Peyer's patch (tissue), 4 donors: ENCODE data around the gene DAAM2. TPM values are rescaled to one million over a fixed set of nuclear protein-coding genes. Genes with fewer than 3 reads are reported as not detected.

Experiments
- DNase-seq, 3 donors: peaks; one replicate each; pipeline ENCODE4 v3.0.0-alpha.2; 2017 to 2019
- H3K27ac ChIP-seq, 4 donors: fragments of 200-600 bp; sonication (generic); one replicate each; pipeline ENCODE4 v1.5.1; 2016 to 2019
- H3K27me3 ChIP-seq, 2 donors: fragments of 200-600 bp; sonication (generic); one replicate each; pipeline ENCODE4 v1.5.1; 2019
- H3K36me3 ChIP-seq, 3 donors: fragments of 200-600 bp; sonication (generic); one replicate each; pipeline ENCODE4 v1.5.1; 2016 to 2019
- H3K4me1 ChIP-seq, 4 donors: fragments of 200-600 bp; sonication (generic); one replicate each; pipeline ENCODE4 v1.5.1; 2016 to 2019
- H3K4me3 ChIP-seq, 4 donors: fragments of 200-600 bp; sonication (generic); 1 replicate in 3 of 4; 2 replicates in 1 of 4; pipeline ENCODE4 v1.5.1; 2016 to 2019; ENCODE audit warnings: mild to moderate bottlenecking in 1 of 4
- H3K9me3 ChIP-seq, 4 donors: fragments of 200-600 bp; sonication (generic); one replicate each; pipeline ENCODE4 v1.5.1; 2016 to 2019; ENCODE audit warnings: mild to moderate bottlenecking in 1 of 4
- POLR2A ChIP-seq, 2 donors: fragments of 450-650 bp; IDR thresholded peaks; one replicate each; pipeline ENCODE4 v1.5.1; 2017; ENCODE audit warnings: antibody characterized with exemption in 2 of 2, mild to moderate bottlenecking in 2 of 2, moderate library complexity in 2 of 2
- total RNA-seq, 4 donors: library from RNA; depleted of rRNA; stranded (reverse); fragments of >200 nt; gene quantifications; one replicate each; pipeline ENCODE4 v1.1.0, GENCODE V29; 2016
- TF ChIP-seq, protein P1 (sequence below), 6 experiments: fragments of 450-650 bp in 4 of 6; fragments of 200-600 bp in 2 of 6; sonication (generic) in 1 of 6; IDR thresholded peaks; one replicate each; pipeline ENCODE4 v1.5.1; 2017 to 2019; ENCODE audit warnings: antibody characterized with exemption in 6 of 6, mild to moderate bottlenecking in 3 of 6, moderate library complexity in 1 of 6

The DAAM2 gene
- 100 to 1,000 TPM in 1 of 4 donors, 10 to 100 TPM in 2, 1 to 10 TPM in 1; 8.8 to 178 (median 22.5) TPM for total RNA-seq

DNA sequence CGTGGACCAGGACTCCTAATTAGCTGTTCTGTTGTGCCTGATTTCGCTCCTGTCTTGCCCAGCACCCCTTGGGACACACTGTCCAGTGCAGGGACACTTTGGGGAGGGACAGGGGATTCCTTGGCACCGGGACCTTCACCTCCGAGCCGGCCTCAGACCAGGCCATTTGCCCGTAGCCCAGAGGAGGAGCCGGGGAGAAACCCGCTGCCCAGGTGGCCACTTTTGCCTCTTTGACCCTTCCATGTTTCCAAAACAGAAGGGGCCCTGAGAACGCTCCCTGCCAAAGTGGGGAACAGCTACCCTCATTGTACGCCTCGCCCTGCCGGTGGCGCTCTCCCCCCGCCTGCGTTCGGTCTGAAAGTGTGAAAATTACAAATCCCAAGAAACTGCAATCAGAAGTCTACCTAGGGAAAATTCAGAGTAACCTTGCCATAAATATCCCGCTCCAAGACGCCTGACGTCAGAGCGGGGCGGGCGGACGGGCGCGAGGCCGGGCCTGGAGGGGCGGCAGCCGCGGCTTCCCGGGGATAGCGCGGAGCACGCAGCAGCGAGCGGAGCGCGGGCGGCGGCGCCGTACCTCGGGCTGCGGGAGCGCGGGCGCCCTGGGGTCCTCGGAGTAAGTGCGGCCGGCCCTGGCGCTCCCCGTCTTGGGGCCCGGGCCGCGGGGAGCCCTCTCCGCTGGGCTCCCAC, at the start of gene DAAM2:
DAAM2 (plus strand) TSS at position 527 of the 690 bp plus-strand sequence. CDS start 63,927 bp downstream, outside the sequence.
- Histone ChIP-seq H3K36me3 (no peaks in the 10 kb centered on the region), H3K4me3 (peak within 1 kb of the TSS; percentile 35 to 58 (median 48)), H3K27me3 (no peaks in the 10 kb centered on the region), H3K9me3 (no peaks in the 10 kb centered on the region), H3K27ac (peak within 1 kb of the TSS; percentile 64 to 87 (median 74)), H3K4me1 (peaks cover 0 to 7% (median 0%) of the 10 kb centered on the region in 4 donors)
- TF ChIP-seq POLR2A (IDR thresholded peaks at IDR 0.05) = no peak
- TF ChIP-seq, protein P1, sequence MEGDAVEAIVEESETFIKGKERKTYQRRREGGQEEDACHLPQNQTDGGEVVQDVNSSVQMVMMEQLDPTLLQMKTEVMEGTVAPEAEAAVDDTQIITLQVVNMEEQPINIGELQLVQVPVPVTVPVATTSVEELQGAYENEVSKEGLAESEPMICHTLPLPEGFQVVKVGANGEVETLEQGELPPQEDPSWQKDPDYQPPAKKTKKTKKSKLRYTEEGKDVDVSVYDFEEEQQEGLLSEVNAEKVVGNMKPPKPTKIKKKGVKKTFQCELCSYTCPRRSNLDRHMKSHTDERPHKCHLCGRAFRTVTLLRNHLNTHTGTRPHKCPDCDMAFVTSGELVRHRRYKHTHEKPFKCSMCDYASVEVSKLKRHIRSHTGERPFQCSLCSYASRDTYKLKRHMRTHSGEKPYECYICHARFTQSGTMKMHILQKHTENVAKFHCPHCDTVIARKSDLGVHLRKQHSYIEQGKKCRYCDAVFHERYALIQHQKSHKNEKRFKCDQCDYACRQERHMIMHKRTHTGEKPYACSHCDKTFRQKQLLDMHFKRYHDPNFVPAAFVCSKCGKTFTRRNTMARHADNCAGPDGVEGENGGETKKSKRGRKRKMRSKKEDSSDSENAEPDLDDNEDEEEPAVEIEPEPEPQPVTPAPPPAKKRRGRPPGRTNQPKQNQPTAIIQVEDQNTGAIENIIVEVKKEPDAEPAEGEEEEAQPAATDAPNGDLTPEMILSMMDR (IDR thresholded peaks at IDR 0.05) = no peak
- DNase-seq = peak in 2 of 3 donors; percentile 55 to 58

DNA sequence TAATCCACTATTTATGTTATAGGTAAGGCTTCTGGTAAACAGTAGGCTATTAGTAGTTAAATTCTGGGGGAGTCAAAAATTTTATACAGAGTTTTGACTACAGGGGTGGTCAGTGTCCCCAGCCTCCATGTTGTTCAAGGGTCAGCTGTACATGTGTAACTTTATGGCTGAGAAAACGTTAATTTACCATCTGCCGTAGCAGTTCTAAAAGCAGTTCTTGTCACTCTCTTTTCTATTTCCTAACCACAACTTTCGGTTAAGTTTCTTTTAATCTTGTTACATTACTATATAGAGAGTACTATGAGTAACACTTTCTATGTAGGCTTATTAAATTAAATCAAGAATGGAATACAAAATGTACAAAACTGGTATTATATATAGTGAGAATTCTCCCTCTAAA, 45.4 kb upstream of the DAAM2 start:
- Histone ChIP-seq H3K9me3 (no peaks in the 10 kb centered on the region), H3K36me3 (no peaks in the 10 kb centered on the region), H3K4me1 (no peaks in the 10 kb centered on the region), H3K27me3 (no peaks in the 10 kb centered on the region), H3K4me3 (no peak overlapping the region), H3K27ac (no peak overlapping the region)
- no peak for DNase-seq
- TF ChIP-seq, protein P1 (IDR thresholded peaks at IDR 0.05) = no peak
- no peak for TF ChIP-seq POLR2A (IDR thresholded peaks at IDR 0.05)

DNA sequence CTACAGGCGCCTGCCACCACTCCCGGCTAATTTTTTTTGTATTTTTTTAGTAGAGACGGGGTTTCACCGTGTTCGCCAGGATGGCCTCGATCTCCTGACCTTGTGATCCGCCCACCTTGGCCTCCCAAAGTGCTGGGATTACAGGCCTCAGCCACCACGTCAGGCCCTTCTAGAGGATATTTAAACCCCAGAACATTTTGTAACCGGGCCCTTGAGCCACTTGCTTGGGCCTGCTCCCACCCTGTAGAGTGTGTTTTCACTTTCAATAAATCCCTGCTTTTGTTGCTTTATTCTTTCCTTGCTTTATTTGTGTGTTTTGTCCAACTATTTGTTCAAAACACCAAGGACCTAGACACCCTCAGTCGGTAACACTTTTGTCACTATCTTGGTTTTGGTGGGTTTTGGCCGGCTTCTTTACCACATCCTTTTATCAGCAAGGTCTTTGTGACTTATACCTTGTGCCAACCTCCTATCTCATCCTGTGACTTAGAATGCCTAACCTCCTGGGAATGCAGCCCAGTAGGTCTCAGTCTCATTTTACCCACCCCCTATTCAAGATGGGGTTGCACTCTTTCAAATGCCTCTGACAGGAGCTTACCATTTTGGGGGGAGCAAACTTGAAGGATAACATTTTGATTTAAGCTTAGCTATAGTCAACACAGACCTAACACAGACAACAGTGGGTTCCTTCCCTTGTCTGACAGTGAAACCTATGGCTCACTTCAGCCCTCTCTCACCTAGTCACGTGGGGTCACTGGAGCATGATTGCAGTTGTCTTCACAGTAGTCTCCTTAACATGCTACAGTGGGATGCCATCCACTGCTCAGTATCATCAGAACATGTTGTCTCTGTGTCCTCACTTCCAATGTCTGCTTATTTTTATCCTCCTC, 39.1 kb upstream of the DAAM2 start:
- no peaks in the 10 kb centered on the region for H3K9me3 ChIP-seq
- no peak for DNase-seq
- peak overlapping the region in 2 of 4 donors; percentile 30 to 43 for H3K27ac ChIP-seq
- TF ChIP-seq POLR2A (IDR thresholded peaks at IDR 0.05) = no peak
- TF ChIP-seq, protein P1 (IDR thresholded peaks at IDR 0.05) = no peak
- H3K36me3 ChIP-seq = no peaks in the 10 kb centered on the region
- no peaks in the 10 kb centered on the region for H3K4me1 ChIP-seq
- H3K4me3 ChIP-seq = no peak overlapping the region
- H3K27me3 ChIP-seq = no peaks in the 10 kb centered on the region

DNA sequence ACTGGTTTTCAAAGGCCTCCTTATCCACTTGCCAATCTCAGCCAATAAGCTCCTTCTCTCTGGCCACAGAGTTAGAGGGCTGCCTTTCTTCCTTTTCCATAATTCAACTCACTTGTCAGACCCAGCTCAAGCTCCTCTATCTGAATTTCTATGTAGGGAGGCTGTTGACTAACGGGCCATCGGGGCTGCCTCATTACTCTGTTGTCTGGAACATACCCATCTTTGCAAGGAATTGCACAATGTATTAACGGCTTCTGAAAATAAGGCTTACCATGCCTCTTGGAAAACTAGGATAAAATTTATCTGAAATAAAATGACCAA, 38.5 kb upstream of the DAAM2 start:
- Histone ChIP-seq H3K4me1 (no peaks in the 10 kb centered on the region), H3K36me3 (no peaks in the 10 kb centered on the region), H3K9me3 (no peaks in the 10 kb centered on the region), H3K27me3 (no peaks in the 10 kb centered on the region), H3K27ac (peak overlapping the region in 1 of 4 donors; percentile 43), H3K4me3 (no peak overlapping the region)
- DNase-seq = no peak
- TF ChIP-seq, protein P1 (IDR thresholded peaks at IDR 0.05) = no peak
- no peak for TF ChIP-seq POLR2A (IDR thresholded peaks at IDR 0.05)

DNA sequence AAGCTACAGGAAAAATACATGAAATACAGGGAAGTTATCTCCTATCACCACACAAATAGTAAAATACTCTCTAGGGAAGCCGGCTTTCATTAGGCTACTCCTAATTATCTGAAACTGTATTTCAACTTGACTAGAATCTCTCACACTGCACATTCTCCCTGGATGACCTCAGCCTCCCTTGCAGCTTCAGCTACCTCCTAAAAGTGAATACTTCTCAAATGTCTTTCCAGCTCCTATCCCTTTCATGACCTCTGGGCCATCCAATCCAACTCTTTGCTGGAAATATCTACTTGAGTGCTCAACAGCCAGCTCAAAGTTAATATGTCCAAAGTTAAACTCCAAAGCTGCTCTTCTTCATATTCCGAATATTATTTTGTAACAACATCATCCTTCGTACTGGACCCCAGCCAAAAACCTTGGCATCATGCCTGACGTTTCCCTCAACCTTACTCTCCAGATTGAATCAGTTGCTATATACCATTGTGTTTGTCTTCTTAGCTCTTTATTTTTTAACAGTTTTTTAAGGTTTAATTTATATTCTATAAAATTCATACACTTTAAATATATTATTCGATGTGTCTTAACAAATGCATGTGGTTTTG, 37.6 kb upstream of the DAAM2 start:
- H3K27ac ChIP-seq = peak overlapping the region in 1 of 4 donors; percentile 45
- no peak for DNase-seq
- no peak overlapping the region for H3K4me3 ChIP-seq
- no peaks in the 10 kb centered on the region for H3K9me3 ChIP-seq
- H3K36me3 ChIP-seq = no peaks in the 10 kb centered on the region
- H3K27me3 ChIP-seq = no peaks in the 10 kb centered on the region
- TF ChIP-seq, protein P1 (IDR thresholded peaks at IDR 0.05) = no peak
- no peak for TF ChIP-seq POLR2A (IDR thresholded peaks at IDR 0.05)
- H3K4me1 ChIP-seq = no peaks in the 10 kb centered on the region
